GM23248 (cell line): ENCODE data around the gene ISCA2. TPM values are rescaled to one million over a fixed set of nuclear protein-coding genes. Genes with fewer than 3 reads are reported as not detected.
A peak's percentile ranks its signal among the peaks of the same experiment; 100 is the strongest.
"Not testable (repeated sequence)": the region's sequence is repeated elsewhere in the genome, so short reads cannot be mapped to it uniquely, and the experiment has no call there.

ENCODE experiments used
- DNase-seq: peaks from one replicate; pipeline ENCODE4 v3.0.0-alpha.2; 2015
- H2AFZ ChIP-seq: fragments of 200-600 bp; sonication (generic); 2 replicates; pipeline ENCODE4 v1.6.1; 2016; ENCODE audit warnings: antibody characterized with exemption
- H3F3A ChIP-seq: fragments of 200-600 bp; sonication (generic); 2 replicates; pipeline ENCODE4 v1.6.1; 2016; ENCODE audit warnings: mild to moderate bottlenecking, antibody characterized with exemption, mixed run types; ENCODE audit not compliant: insufficient read depth
- H3K27ac ChIP-seq: fragments of 200-600 bp; sonication (generic); 2 replicates; pipeline ENCODE4 v1.5.1; 2016; ENCODE audit warnings: mild to moderate bottlenecking
- H3K27me3 ChIP-seq: fragments of 200-600 bp; sonication (generic); replicated peaks from 2 replicates; pipeline ENCODE4 v1.6.1; 2016; ENCODE audit warnings: mild to moderate bottlenecking; ENCODE audit not compliant: insufficient read depth
- H3K36me3 ChIP-seq: fragments of 200-600 bp; sonication (generic); 2 replicates; pipeline ENCODE4 v1.6.1; 2016; ENCODE audit warnings: low read depth, mild to moderate bottlenecking
- H3K4me1 ChIP-seq: fragments of 200-600 bp; sonication (generic); 2 replicates; pipeline ENCODE4 v1.6.1; 2016; ENCODE audit warnings: mild to moderate bottlenecking; ENCODE audit not compliant: insufficient read depth
- H3K4me2 ChIP-seq: fragments of 200-600 bp; sonication (generic); one replicate; pipeline ENCODE4 v1.6.1; 2016; ENCODE audit warnings: mild to moderate bottlenecking; ENCODE audit not compliant: unreplicated experiment
- H3K4me3 ChIP-seq: fragments of 200-600 bp; sonication (generic); 2 replicates; pipeline ENCODE4 v1.5.1; 2016; ENCODE audit warnings: mild to moderate bottlenecking
- H3K79me2 ChIP-seq: fragments of 200-600 bp; sonication (generic); 2 replicates; pipeline ENCODE4 v1.6.1; 2016; ENCODE audit warnings: mild to moderate bottlenecking; ENCODE audit not compliant: insufficient read depth
- H3K9ac ChIP-seq: fragments of 200-600 bp; sonication (generic); 2 replicates; pipeline ENCODE4 v1.6.1; 2016; ENCODE audit warnings: mild to moderate bottlenecking
- H3K9me2 ChIP-seq: fragments of 200-600 bp; sonication (generic); 2 replicates; pipeline ENCODE4 v1.6.1; 2016; ENCODE audit warnings: mixed run types, mild to moderate bottlenecking, moderate library complexity; ENCODE audit not compliant: insufficient read depth
- H3K9me3 ChIP-seq: fragments of 200-600 bp; sonication (generic); one replicate; pipeline ENCODE4 v1.6.1; 2017; ENCODE audit warnings: low read depth
- H4K20me1 ChIP-seq: fragments of 200-600 bp; sonication (generic); 2 replicates; pipeline ENCODE4 v1.6.0; 2016; ENCODE audit not compliant: insufficient read depth
- EZH2 ChIP-seq: fragments of 200-600 bp; sonication (generic); IDR thresholded peaks from 2 replicates; pipeline ENCODE4 v1.6.1; 2018; ENCODE audit warnings: antibody characterized with exemption, mild to moderate bottlenecking; ENCODE audit not compliant: insufficient read depth, poor library complexity, severe bottlenecking
- EZH2phosphoT487 ChIP-seq: fragments of 200-600 bp; sonication (generic); IDR thresholded peaks from 2 replicates; pipeline ENCODE4 v1.6.1; 2018; ENCODE audit warnings: antibody characterized with exemption, moderate library complexity, mild to moderate bottlenecking, low read depth; ENCODE audit not compliant: insufficient read depth
- WGBS, 2 experiments: methylation state at CpG; one replicate each; pipeline ENCODE4 v1.1.6; 2015 to 2017; ENCODE audit warnings: low lambda C conversion rate in 2 of 2, low coverage in 1 of 2; ENCODE audit errors: missing lambda C conversion rate in 2 of 2; 5-methylcytosine and 5-hydroxymethylcytosine counted together
- in situ Hi-C: fragments of 300-500 bp; cut with MboI; formaldehyde crosslinking; loops from 2 replicates; pipeline ENCODE4 v1.15.0; 2020
- polyA plus RNA-seq: library from polyadenylated mRNA; unstranded; fragments of >200 nt; fragmentation: Nextera tagmentation; extraction: Ambion mirVana; gene quantifications from 2 replicates; pipeline ENCODE4 v1.2.1, GENCODE V29; 2016
- total RNA-seq: library from RNA; depleted of rRNA; stranded (reverse); fragments of >200 nt; shearing (Covaris generic); gene quantifications from 2 replicates; pipeline ENCODE4 v1.2.3, GENCODE V29; 2014; rRNA removed

Gene ISCA2, protein sequence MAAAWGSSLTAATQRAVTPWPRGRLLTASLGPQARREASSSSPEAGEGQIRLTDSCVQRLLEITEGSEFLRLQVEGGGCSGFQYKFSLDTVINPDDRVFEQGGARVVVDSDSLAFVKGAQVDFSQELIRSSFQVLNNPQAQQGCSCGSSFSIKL
- 12.3 and 22.9 TPM in 2 replicates for total RNA-seq
- polyA plus RNA-seq = 58.7 and 60.0 TPM in 2 replicates

DNA sequence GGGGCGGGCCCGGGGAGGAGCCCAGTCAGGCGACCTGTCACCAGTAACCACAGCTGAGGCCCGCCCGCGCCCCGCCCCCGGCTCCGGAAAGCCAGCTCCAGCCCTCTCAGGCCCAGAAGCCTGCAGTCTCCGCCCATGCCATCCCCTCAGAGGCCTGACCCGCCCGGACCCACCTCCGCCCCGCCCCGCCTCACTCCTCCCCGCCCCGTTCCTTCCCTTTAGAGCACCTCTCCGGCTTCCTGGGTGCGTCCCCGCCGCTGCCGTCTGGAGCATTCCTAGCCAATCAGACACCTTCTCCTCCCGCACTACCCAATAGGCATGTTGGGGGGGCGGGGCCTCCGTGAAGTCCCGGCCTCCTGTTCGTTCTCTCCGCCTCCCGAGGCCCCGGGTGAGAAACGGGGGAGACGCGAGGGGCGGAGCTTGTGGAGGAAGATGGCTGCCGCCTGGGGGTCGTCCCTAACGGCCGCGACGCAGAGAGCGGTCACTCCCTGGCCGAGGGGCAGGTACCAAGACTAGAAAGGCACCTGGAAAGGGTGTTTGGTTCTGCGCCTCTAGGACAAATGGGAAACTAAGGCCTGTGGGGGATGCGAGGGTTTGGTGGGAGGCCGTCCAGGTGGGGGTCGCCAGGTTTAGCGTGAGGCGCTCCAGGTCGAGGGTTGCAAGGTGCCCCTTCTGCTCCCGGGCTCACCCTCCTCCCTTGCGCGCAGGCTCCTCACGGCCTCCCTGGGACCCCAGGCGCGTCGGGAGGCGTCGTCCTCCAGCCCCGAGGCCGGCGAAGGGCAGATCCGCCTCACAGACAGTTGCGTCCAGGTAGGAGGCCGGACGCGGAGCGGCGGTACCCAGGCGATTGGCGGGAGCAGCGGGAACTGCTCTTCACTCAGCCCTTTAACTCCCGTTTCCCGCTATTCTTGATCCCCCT is at the start of gene ISCA2:
ISCA2 (plus strand) TSS at position 423 of the 919 bp plus-strand sequence; CDS start at position 433, 10 bp downstream.
- in situ Hi-C loops = no loop called here

DNA sequence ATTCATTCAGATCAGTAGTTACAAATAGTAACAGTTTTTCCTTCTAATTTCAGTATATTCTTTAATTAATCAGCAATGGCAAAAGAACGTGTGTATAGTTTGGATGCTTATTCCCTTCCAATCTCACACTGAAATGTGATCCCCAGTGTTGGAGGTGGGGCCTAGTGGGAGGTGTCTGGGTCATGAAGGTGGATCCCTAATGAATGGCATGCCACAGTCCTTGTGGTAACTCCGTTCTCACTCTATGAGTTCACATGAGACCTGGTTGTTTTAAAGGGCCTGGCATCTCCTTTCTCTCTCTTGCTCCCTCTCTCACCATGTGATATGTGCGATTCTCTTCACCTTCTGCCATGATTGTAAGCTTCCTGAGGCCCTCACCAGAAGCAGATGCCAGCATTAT is 48.7 kb upstream of the ISCA2 start:
- Histone ChIP-seq H3K27me3 (peaks cover 69% of the 10 kb centered on the region), H3K4me1 (no peaks in the 10 kb centered on the region), H2AFZ (no peak overlapping the region), H3K4me2 (no peak overlapping the region), H3K36me3 (no peaks in the 10 kb centered on the region), H3K9me3 (no peaks in the 10 kb centered on the region), H3K4me3 (no peak overlapping the region), H3K9ac (no peak overlapping the region), H3F3A (no peaks in the 10 kb centered on the region), H3K27ac (no peak overlapping the region), H4K20me1 (no peaks in the 10 kb centered on the region), H3K79me2 (no peaks in the 10 kb centered on the region), H3K9me2 (no peaks in the 10 kb centered on the region)
- no peak for TF ChIP-seq EZH2
- no peak for TF ChIP-seq EZH2phosphoT487
- in situ Hi-C loops = no loop called here
- WGBS, 2 experiments = 10 to 22% methylated on average over 3 of the region's 3 CpGs
- no peak for DNase-seq

More for the DNA sequence above, at the start of gene ISCA2:
- Histone ChIP-seq H3K4me3 (peak within 1 kb of the TSS; percentile 99), H2AFZ (peak within 1 kb of the TSS; percentile 97), H3K27ac (peak within 1 kb of the TSS; percentile 67), H3K9me2 (no peaks in the 10 kb centered on the region), H4K20me1 (no peaks in the 10 kb centered on the region), H3K27me3 (no peaks in the 10 kb centered on the region), H3K4me1 (peaks cover 18% of the 10 kb centered on the region), H3K79me2 (peaks cover 12% of the 10 kb centered on the region), H3K9me3 (no peaks in the 10 kb centered on the region), H3K4me2 (peak within 1 kb of the TSS; percentile 99), H3K36me3 (no peaks in the 10 kb centered on the region), H3F3A (peaks cover 50% of the 10 kb centered on the region), H3K9ac (peak within 1 kb of the TSS; percentile 93)
- TF ChIP-seq EZH2 = no peak
- TF ChIP-seq EZH2phosphoT487 = no peak
- DNase-seq = peak; percentile 100
- 2% methylated on average over 58 to 69 of the region's 73 CpGs for WGBS, 2 experiments

DNA sequence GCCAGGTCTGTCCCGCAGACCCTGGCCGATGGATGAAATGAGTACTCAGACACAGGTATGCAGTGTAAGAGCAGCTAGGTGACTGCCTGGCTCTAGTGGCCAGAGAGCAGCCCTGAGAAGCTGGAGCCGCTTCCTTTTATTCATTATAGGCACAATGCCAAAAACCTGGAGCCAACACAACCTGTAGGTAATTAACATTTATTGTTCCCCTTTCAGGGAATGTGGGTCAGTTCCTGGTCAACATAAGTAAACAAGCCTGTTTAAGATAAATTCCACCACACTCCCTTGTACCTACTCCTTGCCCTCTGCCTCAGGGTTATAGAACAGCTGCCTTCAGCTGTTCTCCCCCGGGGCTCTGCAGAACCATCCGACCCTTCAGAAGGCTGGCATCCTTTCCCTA is 39.2 kb upstream of the ISCA2 start:
- H3K4me1 ChIP-seq, H3K9ac ChIP-seq, H4K20me1 ChIP-seq, DNase-seq, H3F3A ChIP-seq, H3K4me3 ChIP-seq, H2AFZ ChIP-seq, H3K36me3 ChIP-seq, H3K4me2 ChIP-seq, H3K79me2 ChIP-seq, H3K27ac ChIP-seq, H3K9me2 ChIP-seq, H3K9me3 ChIP-seq: not testable (repeated sequence)
- peaks cover 28% of the 10 kb centered on the region for H3K27me3 ChIP-seq
- in situ Hi-C loops = loop anchor here (25.0 kb wide), 1 partner anchor 342 kb away; no protein-coding TSS in a partner anchor
- WGBS, 2 experiments = 73 to 75% methylated on average over 5 of the region's 5 CpGs

DNA sequence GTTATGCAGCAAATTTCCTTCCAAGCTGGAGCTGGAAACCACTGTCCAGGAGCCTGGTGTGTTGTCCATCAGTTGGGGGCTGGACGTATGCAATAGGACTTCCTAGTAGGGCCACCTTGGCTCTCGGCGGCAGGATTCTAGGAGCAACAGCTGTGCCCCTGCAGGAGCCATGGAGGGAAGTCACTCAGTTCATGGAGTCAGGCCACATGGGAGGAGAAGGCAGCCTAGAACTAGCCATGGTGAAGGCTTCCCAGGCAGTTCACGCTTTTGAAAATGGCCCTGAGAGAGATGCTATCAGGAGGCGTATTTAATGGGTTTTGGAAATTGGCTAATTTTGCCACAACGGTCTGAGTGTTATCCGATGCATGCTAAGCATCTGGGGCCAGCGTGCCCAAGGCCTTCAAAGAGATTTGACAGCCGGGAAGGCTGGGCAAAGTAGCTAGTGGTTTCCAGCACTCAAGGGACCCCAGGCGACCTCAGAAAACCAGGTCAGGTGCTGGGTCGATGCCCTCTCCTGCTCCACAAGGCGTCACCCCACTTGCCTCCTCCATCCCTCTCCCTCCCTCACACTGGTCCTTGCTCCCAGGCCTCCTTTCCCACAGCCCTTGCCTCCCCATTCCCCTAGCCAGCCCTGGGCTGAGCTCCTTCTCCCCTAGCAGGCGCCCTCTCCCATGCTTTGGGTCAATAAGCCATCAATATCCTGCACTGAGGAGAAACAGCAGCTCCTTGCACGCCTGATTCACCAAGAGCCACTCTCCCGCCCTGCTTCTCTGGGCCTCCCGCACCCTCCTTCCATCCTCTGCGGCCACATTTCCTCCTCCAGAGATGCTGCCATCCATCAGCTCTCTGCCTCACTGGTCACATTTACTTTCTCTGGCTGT is 36.6 kb upstream of the ISCA2 start:
- Histone ChIP-seq H3K4me2 (no peak overlapping the region), H3K9me3 (no peaks in the 10 kb centered on the region), H3K9ac (no peak overlapping the region), H3K4me3 (no peak overlapping the region), H3K4me1 (peaks cover 4% of the 10 kb centered on the region; the same call in 1 of the 2 replicates), H3K79me2 (no peaks in the 10 kb centered on the region), H3K27ac (no peak overlapping the region), H3K36me3 (no peaks in the 10 kb centered on the region), H3K27me3 (peaks cover 12% of the 10 kb centered on the region), H3F3A (no peaks in the 10 kb centered on the region), H2AFZ (no peak overlapping the region), H4K20me1 (no peaks in the 10 kb centered on the region), H3K9me2 (no peaks in the 10 kb centered on the region)
- TF ChIP-seq EZH2 (no peak), EZH2phosphoT487 (no peak)
- WGBS, 2 experiments = 74 to 81% methylated on average over 17 of the region's 17 CpGs
- DNase-seq = no peak
- in situ Hi-C loops = loop anchor here (25.0 kb wide), 1 partner anchor 345 kb away; no protein-coding TSS in a partner anchor
